GM18499 (cell line): Measurements from ENCODE around the gene ANKRD33B.

Experiments
- ATAC-seq: cut with Tn5 transposase; IDR thresholded peaks from one replicate; pipeline ENCODE4 v1.9.1; 2021; ENCODE audit warnings: moderate number of reproducible peaks; ENCODE audit not compliant: insufficient read depth, unreplicated experiment

ANKRD33B gene

GRCh38 chr5:10577371-10578292 lies 13.8 kb downstream of the ANKRD33B start:
- peak; percentile 30 for ATAC-seq

- ATAC-seq = peak; percentile 9
Measured at GRCh38 chr5:10578293-10578665, 14.4 kb downstream of the ANKRD33B start.

- peak; percentile 32 for ATAC-seq
Measured at GRCh38 chr5:10578869-10579268, 15.0 kb downstream of the ANKRD33B start.

GRCh38 chr5:10579536-10580521 lies 16.0 kb downstream of the ANKRD33B start:
- ATAC-seq = peak; percentile 51

GRCh38 chr5:10580531-10581423 lies 16.9 kb downstream of the ANKRD33B start:
- ATAC-seq = no peak

- no peak for ATAC-seq
Measured at GRCh38 chr5:10581424-10581748, 17.5 kb downstream of the ANKRD33B start.

- no peak for ATAC-seq
Measured at GRCh38 chr5:10581867-10582511, 18.1 kb downstream of the ANKRD33B start.

GRCh38 chr5:10582512-10582897 lies 18.6 kb downstream of the ANKRD33B start:
- ATAC-seq = no peak

GRCh38 chr5:10583663-10584572 lies 20.0 kb downstream of the ANKRD33B start:
- no peak for ATAC-seq

- no peak for ATAC-seq
Measured at GRCh38 chr5:10584714-10585517, 21.0 kb downstream of the ANKRD33B start.

GRCh38 chr5:10585518-10585915 lies 21.6 kb downstream of the ANKRD33B start:
- ATAC-seq = no peak

GRCh38 chr5:10586008-10586407 lies 22.1 kb downstream of the ANKRD33B start:
- no peak for ATAC-seq

- no peak for ATAC-seq
Measured at GRCh38 chr5:10586555-10586954, 22.7 kb downstream of the ANKRD33B start.

GRCh38 chr5:10588109-10588775 lies 24.4 kb downstream of the ANKRD33B start:
- no peak for ATAC-seq

GRCh38 chr5:10588779-10589447 lies 25.0 kb downstream of the ANKRD33B start:
- ATAC-seq = peak; percentile 35

GRCh38 chr5:10590226-10590999 lies 26.5 kb downstream of the ANKRD33B start:
- ATAC-seq = no peak
